Measurements from ENCODE around the gene RBM5.

RBM5 gene

DNA sequence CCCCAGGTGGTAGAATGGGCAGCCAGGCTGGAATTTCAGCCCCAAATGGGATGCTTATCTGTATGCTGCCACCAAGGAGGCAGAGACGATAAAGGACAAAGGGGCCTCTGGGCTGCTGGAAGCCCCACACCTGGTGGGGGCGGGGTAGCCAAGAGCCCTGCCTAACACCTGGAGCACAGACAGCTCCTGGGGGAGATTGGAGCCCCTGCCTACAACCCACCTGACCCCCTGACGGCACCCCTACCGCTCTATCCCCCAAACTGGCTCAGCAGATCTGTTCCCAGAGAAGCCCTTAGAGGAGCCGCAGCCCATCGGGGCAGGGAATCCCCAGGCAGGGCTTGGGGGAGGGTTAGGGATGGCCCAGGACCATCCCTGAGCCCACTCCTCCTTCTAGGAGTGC, 50.6 kb downstream of the RBM5 start:
- TF ChIP-seq, protein P1, sequence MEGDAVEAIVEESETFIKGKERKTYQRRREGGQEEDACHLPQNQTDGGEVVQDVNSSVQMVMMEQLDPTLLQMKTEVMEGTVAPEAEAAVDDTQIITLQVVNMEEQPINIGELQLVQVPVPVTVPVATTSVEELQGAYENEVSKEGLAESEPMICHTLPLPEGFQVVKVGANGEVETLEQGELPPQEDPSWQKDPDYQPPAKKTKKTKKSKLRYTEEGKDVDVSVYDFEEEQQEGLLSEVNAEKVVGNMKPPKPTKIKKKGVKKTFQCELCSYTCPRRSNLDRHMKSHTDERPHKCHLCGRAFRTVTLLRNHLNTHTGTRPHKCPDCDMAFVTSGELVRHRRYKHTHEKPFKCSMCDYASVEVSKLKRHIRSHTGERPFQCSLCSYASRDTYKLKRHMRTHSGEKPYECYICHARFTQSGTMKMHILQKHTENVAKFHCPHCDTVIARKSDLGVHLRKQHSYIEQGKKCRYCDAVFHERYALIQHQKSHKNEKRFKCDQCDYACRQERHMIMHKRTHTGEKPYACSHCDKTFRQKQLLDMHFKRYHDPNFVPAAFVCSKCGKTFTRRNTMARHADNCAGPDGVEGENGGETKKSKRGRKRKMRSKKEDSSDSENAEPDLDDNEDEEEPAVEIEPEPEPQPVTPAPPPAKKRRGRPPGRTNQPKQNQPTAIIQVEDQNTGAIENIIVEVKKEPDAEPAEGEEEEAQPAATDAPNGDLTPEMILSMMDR (IDR thresholded peaks at IDR 0.05; ENCODE audit: insufficient read depth, low read depth, low read length, missing control alignments): no peak
- H3K4me3 ChIP-seq (ENCODE audit: low read depth, low read length): no peak overlapping the region

DNA sequence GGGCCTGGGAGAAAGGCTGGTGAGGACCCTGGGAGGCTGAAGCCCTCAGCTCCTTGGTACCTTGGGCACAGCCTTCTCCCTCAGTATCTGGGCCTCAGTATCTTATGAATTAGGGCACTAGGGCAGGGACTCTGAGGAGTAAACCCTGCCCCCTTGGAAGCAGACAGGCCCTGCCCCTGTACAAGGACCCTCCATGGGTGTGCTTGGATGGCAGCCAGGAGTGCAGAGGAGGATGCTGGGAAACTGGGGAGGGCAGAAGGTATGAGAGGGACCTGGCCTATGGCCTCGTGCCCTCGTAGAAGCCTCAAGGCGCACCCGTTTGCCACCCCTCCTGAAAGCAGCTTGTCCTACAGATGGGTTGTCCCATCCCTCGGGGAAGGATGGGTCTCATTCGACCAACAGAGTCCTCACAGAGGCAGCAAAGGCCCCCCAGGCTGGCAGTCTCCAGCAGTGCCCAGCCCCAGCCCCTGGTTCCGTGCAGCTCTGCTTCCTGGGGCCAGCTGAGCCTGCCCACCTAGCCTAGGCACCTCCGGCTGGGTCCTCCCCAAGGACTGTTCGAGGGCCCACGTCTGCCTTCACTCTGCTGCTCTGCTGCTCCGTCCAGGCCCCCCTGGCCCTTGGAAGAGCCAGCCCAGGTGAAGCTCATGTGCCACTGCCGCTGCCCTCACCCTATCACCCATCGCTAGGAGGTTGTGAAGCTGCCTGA, 51.2 kb downstream of the RBM5 start:
- H3K4me3 ChIP-seq (ENCODE audit: low read depth, low read length): no peak overlapping the region

More for the DNA sequence above, 50.6 kb downstream of the RBM5 start:
- no peak for DNase-seq (ENCODE audit: low read depth)

DNA sequence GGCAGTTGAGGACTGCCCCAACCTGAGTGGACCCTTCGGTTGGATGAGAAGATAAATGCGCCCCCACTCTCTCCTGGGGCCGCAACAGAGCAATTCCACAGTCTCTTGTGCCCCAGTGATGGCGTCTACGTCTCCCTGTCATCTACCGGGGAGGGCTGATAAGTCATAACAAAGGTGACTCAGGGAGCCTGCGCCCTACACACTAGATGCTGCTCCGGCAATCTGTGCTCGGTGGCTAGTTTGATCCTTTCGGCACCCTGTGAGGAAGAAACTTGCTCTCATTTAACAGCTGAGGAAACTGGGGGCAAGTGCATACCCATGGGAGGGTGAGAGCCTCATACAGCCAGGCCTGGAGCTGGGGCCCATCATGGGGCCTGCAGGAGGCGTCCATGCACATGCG, 52.3 kb downstream of the RBM5 start:
- DNase-seq (ENCODE audit: low read depth): no peak
- TF ChIP-seq, protein P1 (IDR thresholded peaks at IDR 0.05; ENCODE audit: insufficient read depth, low read depth, low read length, missing control alignments): no peak

More for the DNA sequence above, 51.2 kb downstream of the RBM5 start:
- TF ChIP-seq, protein P1 (IDR thresholded peaks at IDR 0.05; ENCODE audit: insufficient read depth, low read depth, low read length, missing control alignments): no peak
- no peak for DNase-seq (ENCODE audit: low read depth)

DNA sequence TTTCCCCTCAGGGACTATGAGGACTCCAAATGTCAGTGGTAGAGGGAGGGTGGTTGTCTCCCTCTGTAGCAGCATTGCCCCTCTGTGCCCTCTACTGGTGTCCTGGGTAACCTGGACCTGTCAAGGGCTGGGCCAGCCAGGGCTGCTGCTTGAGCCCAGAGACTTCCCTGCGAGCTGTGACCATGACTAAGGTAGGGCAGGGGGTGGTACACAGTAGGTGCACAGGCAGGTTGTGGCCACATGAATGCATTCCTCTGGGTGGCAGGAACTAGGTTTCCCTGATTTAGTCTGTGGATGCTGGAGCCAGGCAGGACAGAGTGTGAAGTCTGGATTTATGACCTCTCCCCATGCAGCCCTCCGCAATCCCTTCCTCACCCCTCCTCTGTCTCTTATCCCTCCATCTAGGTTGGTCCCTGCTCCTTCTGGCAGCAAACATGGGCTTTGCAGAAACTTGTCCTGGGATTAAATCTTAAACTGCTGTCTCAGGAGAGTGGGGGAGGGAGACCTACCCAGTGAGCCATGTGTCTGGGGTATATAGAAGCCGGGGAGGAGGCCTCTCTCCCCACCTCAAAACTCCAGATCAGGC, 57.7 kb downstream of the RBM5 start:
- TF ChIP-seq, protein P1 (IDR thresholded peaks at IDR 0.05; ENCODE audit: insufficient read depth, low read depth, low read length, missing control alignments): no peak
- H3K4me3 ChIP-seq (ENCODE audit: low read depth, low read length): no peak overlapping the region
- no peak for DNase-seq (ENCODE audit: low read depth)

More for the DNA sequence above, 52.3 kb downstream of the RBM5 start:
- no peak overlapping the region for H3K4me3 ChIP-seq (ENCODE audit: low read depth, low read length)

DNA sequence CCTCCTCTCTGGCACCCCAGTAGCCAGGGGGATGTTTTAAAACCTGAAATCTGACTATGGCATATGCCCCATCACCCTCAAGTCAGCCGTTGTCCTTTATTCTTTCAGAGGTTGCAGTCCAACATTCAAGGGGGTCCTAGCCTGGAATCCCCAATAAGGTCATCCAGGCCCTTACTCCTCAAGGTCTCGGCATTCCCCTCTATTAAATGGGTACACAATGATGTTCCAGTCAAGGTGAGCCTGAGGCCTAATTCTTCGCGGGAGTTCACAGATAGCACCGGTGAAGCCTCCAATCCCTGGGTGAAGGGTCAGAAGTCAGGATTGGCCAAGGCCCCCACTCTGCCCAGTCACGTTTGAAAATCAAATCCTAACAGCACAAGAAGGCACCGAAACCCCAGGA, 58.3 kb downstream of the RBM5 start:
- DNase-seq (ENCODE audit: low read depth): no peak
- TF ChIP-seq, protein P1 (IDR thresholded peaks at IDR 0.05; ENCODE audit: insufficient read depth, low read depth, low read length, missing control alignments): no peak
- no peak overlapping the region for H3K4me3 ChIP-seq (ENCODE audit: low read depth, low read length)

DNA sequence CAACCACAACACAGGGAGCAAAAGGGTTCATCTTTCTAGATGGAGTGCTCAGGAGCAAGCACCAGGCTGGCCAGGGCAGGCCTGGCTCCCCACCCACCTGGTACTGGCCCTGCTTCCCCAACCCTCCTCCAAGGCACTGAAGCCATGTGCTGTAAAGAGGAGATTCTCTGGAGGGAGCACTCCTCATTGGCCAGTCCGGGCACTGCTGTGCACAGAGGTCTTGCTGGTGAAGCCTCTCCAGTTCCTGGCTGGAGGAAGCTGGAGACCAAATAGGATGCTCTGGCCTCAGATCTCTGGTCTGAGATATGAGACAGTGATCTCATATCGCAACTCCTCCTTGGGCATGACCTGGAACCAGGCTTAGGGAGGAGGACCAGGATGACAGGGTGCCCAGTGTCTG, 58.7 kb downstream of the RBM5 start:
- no peak for DNase-seq (ENCODE audit: low read depth)
- H3K4me3 ChIP-seq (ENCODE audit: low read depth, low read length): no peak overlapping the region
- TF ChIP-seq, protein P1 (IDR thresholded peaks at IDR 0.05; ENCODE audit: insufficient read depth, low read depth, low read length, missing control alignments): no peak
